ENCODE measurements around the gene OTUD5. TPM values are rescaled to one million over a fixed set of nuclear protein-coding genes. Genes with fewer than 3 reads are reported as not detected.

Gene OTUD5
- polyA plus RNA-seq, 3 donors, result 65.9 to 68.3 (median 66.0) TPM

GRCh38 chrX:48914593-48915493 lies 42.6 kb downstream of the OTUD5 start:
- no peak for DNase-seq

- no peak for DNase-seq
These were observed 43.6 kb downstream of the OTUD5 start for GRCh38 chrX:48913605-48914366.

GRCh38 chrX:48911412-48912182 lies 45.8 kb downstream of the OTUD5 start, which contains the start of gene SLC35A2:
Gene SLC35A2 (minus strand): TSS chrX:48911646. CDS start chrX:48911636, 10 bp downstream.
- peak; percentile 74 for DNase-seq

- no peak for DNase-seq
These were observed 46.4 kb downstream of the OTUD5 start for GRCh38 chrX:48910926-48911411.

GRCh38 chrX:48909703-48910294 lies 47.6 kb downstream of the OTUD5 start:
- no peak for DNase-seq

GRCh38 chrX:48908600-48908999 lies 48.8 kb downstream of the OTUD5 start:
- no peak for DNase-seq

GRCh38 chrX:48905090-48905790 lies 52.2 kb downstream of the OTUD5 start:
- DNase-seq, result no peak

GRCh38 chrX:48904626-48905025 lies 52.8 kb downstream of the OTUD5 start:
- DNase-seq, result no peak

- DNase-seq, result no peak
These were observed 53.2 kb downstream of the OTUD5 start for GRCh38 chrX:48904180-48904579.

GRCh38 chrX:48903290-48903689 lies 54.1 kb downstream of the OTUD5 start:
- DNase-seq, result no peak

- DNase-seq, result no peak
These were observed 54.6 kb downstream of the OTUD5 start for GRCh38 chrX:48902776-48903175.

- no peak for DNase-seq
These were observed 55.3 kb downstream of the OTUD5 start for GRCh38 chrX:48902135-48902534.

- no peak for DNase-seq
These were observed 56.3 kb downstream of the OTUD5 start for GRCh38 chrX:48901069-48901468.

- no peak for DNase-seq
These were observed 58.4 kb downstream of the OTUD5 start for GRCh38 chrX:48899078-48899410.

- peak; percentile 92 for DNase-seq
These were observed 59.6 kb downstream of the OTUD5 start, which contains the start of the genes PQBP1 and TIMM17B for GRCh38 chrX:48897625-48898306. Gene PQBP1 (plus strand): TSS chrX:48897930. CDS start chrX:48898510, 580 bp downstream. Gene TIMM17B (minus strand): TSS chrX:48897768. CDS start chrX:48897749, 19 bp downstream.

- peak; percentile 77 for DNase-seq
These were observed 60.2 kb downstream of the OTUD5 start for GRCh38 chrX:48897157-48897624.

- no peak for DNase-seq
These were observed 60.8 kb downstream of the OTUD5 start for GRCh38 chrX:48896611-48897011.

GRCh38 chrX:48894891-48895290 lies 62.5 kb downstream of the OTUD5 start:
- DNase-seq, result no peak

- no peak for DNase-seq
These were observed 63.7 kb downstream of the OTUD5 start for GRCh38 chrX:48893556-48894348.
